Transverse colon (tissue), 4 donors: ENCODE measurements around the gene RAD51C. TPM values are rescaled to one million over a fixed set of nuclear protein-coding genes. Genes with fewer than 3 reads are reported as not detected.
"Not testable (repeated sequence)": the region's sequence is repeated elsewhere in the genome, so short reads cannot be mapped to it uniquely, and the experiment has no call there.

ENCODE experiments used
- DNase-seq: peaks from one replicate; pipeline ENCODE4 v3.0.0-alpha.2; 2019
- H3K27ac ChIP-seq, 4 donors: fragments of 200-600 bp; sonication (generic); 2 replicates each; pipeline ENCODE4 v1.5.1; 2016 to 2018; ENCODE audit warnings: inconsistent platforms in 4 of 4
- H3K27me3 ChIP-seq: fragments of 200-600 bp; sonication (generic); 2 replicates; pipeline ENCODE4 v1.5.1; 2017; ENCODE audit warnings: inconsistent platforms
- H3K36me3 ChIP-seq, 4 donors: fragments of 200-600 bp; sonication (generic); 2 replicates each; pipeline ENCODE4 v1.5.1; 2017 to 2019; ENCODE audit warnings: inconsistent platforms in 4 of 4
- H3K4me1 ChIP-seq, 4 donors: fragments of 200-600 bp; sonication (generic); 2 replicates each; pipeline ENCODE4 v1.5.1; 2017 to 2020; ENCODE audit warnings: inconsistent platforms in 4 of 4
- H3K4me3 ChIP-seq, 4 donors: fragments of 200-600 bp; sonication (generic); 1 replicate in 1 of 4; 2 replicates in 3 of 4; pipeline versions ENCODE4 v1.5.1 to v1.6.1; 2017 to 2019; ENCODE audit warnings: inconsistent platforms in 4 of 4
- H3K9me3 ChIP-seq, 2 donors: fragments of 200-600 bp; sonication (generic); 2 replicates each; pipeline ENCODE4 v1.5.1; 2017 to 2019; ENCODE audit warnings: inconsistent platforms in 2 of 2
- EP300 ChIP-seq: sonication (generic); formaldehyde crosslinking; IDR thresholded peaks from one replicate; pipeline ENCODE4 v1.6.1; 2017; ENCODE audit warnings: antibody characterized with exemption, low read depth
- POLR2A ChIP-seq: fragments of 450-650 bp; IDR thresholded peaks from one replicate; pipeline ENCODE4 v1.6.1; 2016; ENCODE audit warnings: antibody characterized with exemption, mild to moderate bottlenecking, moderate library complexity
- POLR2AphosphoS5 ChIP-seq, 3 donors: sonication (generic); formaldehyde crosslinking; IDR thresholded peaks; one replicate each; pipeline ENCODE4 v1.6.1; 2016; ENCODE audit warnings: antibody characterized with exemption in 3 of 3
- WGBS, 2 donors: methylation state at CpG; one replicate each; pipeline ENCODE4 v1.1.5; 2018; ENCODE audit warnings: low coverage in 1 of 2; 5-methylcytosine and 5-hydroxymethylcytosine counted together
- in situ Hi-C, 4 donors: fragments of 200-750 bp; cut with MboI; loops; one replicate each; pipeline versions ENCODE4 v1.15.0 to v1.15.1; 2017; ENCODE audit warnings: low sequenced_read_pairs in 3 of 4, low pct_ligation_motif_present in 1 of 4, low pct_unique_long_range_greater_than_20kb in 1 of 4
- intact Hi-C: fragments of 100-400 bp; cut with DNase I; formaldehyde crosslinking; loops from one replicate; pipeline ENCODE4 v1.15.1; 2023; ENCODE audit warnings: low total_unique reads
- total RNA-seq, 4 donors: library from RNA; depleted of rRNA; stranded (reverse); fragments of >200 nt; gene quantifications; one replicate each; pipeline ENCODE4 v1.1.0, GENCODE V29; 2016
- TF ChIP-seq, protein P1 (sequence below), 5 experiments: fragments of 200-600 bp in 3 of 5; fragments of 450-650 bp in 2 of 5; sonication (generic) in 3 of 5; IDR thresholded peaks; 1 replicate in 2 of 5; 2 replicates in 3 of 5; pipeline ENCODE4 v1.5.1; 2016 to 2017; ENCODE audit warnings: antibody characterized with exemption in 5 of 5, inconsistent platforms in 3 of 5, mild to moderate bottlenecking in 2 of 5, moderate library complexity in 1 of 5

Gene RAD51C
- total RNA-seq, 4 donors from 2014 or later: 4.9 to 37.0 (median 9.2) TPM

DNA sequence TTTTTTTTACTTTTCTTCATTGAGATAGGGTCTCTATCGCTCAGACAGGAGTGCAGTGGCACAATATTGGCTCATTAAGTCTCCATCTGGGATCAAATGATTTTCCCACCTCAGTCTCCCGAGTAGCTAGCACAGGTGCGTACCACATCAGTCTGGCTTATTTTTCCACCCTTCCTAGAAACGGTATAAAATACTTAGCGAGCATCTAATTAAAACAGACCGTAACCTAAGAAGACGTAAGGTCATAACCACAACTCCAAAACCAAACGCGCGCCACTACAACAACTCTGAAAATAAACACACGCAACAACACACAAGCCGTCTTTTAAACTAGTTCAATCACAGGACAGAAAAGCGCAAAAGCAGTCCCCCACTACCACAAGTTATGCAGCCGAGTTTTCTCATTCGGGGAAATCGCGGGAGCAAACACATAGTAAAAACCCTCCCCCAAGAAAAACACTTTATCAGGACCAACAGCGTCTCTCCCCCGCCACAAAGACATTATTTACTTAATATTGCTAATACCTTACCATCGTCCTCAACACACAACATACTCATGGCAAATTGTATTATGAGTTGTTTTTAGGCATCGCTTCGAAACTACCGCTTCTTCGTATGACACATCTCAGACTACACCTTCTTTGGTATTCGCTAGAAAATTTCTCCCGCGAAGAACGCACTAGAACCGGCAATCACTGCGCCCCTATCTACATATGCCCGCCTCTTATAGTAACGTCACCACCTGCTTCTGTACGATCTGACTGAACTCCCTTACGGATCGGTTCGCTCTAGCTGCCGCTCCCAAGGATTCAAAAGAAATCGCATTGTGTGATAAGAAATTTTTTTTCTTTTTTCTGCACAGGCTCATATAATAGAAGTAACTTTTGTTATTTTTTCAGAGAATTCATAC is 33.3 kb upstream of the RAD51C start:
- Histone ChIP-seq H3K4me1 (peaks cover 0 to 8% (median 0%) of the 10 kb centered on the region in 4 donors), H3K36me3 (no peaks in the 10 kb centered on the region), H3K27ac (peak overlapping the region; percentile 52 to 85 (median 64)), H3K27me3 (no peaks in the 10 kb centered on the region), H3K4me3 (peak overlapping the region; percentile 15 to 48 (median 28)), H3K9me3 (no peaks in the 10 kb centered on the region)
- in situ Hi-C loops (no loop called here), intact Hi-C loops (no loop called here)
- WGBS, 2 donors: 1 to 2% methylated on average over 31 to 38 of the region's 38 CpGs
- DNase-seq: peak; percentile 83
- TF ChIP-seq POLR2A (peak; percentile 97), POLR2AphosphoS5 (IDR thresholded peaks at IDR 0.05) (peak; percentile 99 to 100 (median 100))
- TF ChIP-seq, protein P1, sequence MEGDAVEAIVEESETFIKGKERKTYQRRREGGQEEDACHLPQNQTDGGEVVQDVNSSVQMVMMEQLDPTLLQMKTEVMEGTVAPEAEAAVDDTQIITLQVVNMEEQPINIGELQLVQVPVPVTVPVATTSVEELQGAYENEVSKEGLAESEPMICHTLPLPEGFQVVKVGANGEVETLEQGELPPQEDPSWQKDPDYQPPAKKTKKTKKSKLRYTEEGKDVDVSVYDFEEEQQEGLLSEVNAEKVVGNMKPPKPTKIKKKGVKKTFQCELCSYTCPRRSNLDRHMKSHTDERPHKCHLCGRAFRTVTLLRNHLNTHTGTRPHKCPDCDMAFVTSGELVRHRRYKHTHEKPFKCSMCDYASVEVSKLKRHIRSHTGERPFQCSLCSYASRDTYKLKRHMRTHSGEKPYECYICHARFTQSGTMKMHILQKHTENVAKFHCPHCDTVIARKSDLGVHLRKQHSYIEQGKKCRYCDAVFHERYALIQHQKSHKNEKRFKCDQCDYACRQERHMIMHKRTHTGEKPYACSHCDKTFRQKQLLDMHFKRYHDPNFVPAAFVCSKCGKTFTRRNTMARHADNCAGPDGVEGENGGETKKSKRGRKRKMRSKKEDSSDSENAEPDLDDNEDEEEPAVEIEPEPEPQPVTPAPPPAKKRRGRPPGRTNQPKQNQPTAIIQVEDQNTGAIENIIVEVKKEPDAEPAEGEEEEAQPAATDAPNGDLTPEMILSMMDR (IDR thresholded peaks at IDR 0.05): no peak

- DNase-seq, H3K27me3 ChIP-seq, H3K4me1 ChIP-seq, H3K36me3 ChIP-seq, in situ Hi-C loops, intact Hi-C loops, H3K9me3 ChIP-seq: not testable (repeated sequence)
- 8 to 30% methylated on average over 5 to 9 of the region's 9 CpGs for WGBS, 2 donors
- H3K27ac ChIP-seq: peak overlapping the region; percentile 52 to 85 (median 64)
- H3K4me3 ChIP-seq: peak overlapping the region; percentile 15 to 48 (median 28)
These were observed 32.7 kb upstream of the RAD51C start for GRCh38 chr17:58659714-58660084.

GRCh38 chr17:58660621-58661020 is 31.8 kb upstream of the RAD51C start:
- Histone ChIP-seq H3K9me3 (no peaks in the 10 kb centered on the region), H3K4me1 (peaks cover 0 to 8% (median 0%) of the 10 kb centered on the region in 4 donors), H3K4me3 (no peak overlapping the region), H3K36me3 (no peaks in the 10 kb centered on the region), H3K27me3 (no peaks in the 10 kb centered on the region), H3K27ac (no peak overlapping the region)
- DNase-seq: no peak
- in situ Hi-C loops (no loop called here), intact Hi-C loops (no loop called here)
- TF ChIP-seq POLR2AphosphoS5 (IDR thresholded peaks at IDR 0.05): no peak
- WGBS, 2 donors: 89 to 96% methylated on average over 4 of the region's 4 CpGs

- H3K27me3 ChIP-seq: no peaks in the 10 kb centered on the region
- intact Hi-C loops: no loop called here
- no peak overlapping the region for H3K4me3 ChIP-seq
- peaks cover 0 to 8% (median 0%) of the 10 kb centered on the region in 4 donors for H3K4me1 ChIP-seq
- no peak for DNase-seq
- TF ChIP-seq POLR2AphosphoS5 (IDR thresholded peaks at IDR 0.05) (no peak), EP300 (no peak), POLR2A (no peak)
- TF ChIP-seq, protein P1 (IDR thresholded peaks at IDR 0.05): no peak
- no peak overlapping the region for H3K27ac ChIP-seq
- H3K9me3 ChIP-seq: no peaks in the 10 kb centered on the region
- 93% methylated on average over 26 of the region's 26 CpGs; no CpG with 5 or more reads in 1 of the 2 donors for WGBS, 2 donors
- in situ Hi-C loops: no loop called here
- no peaks in the 10 kb centered on the region for H3K36me3 ChIP-seq
These were observed 30.9 kb upstream of the RAD51C start for GRCh38 chr17:58661499-58661898.

DNA sequence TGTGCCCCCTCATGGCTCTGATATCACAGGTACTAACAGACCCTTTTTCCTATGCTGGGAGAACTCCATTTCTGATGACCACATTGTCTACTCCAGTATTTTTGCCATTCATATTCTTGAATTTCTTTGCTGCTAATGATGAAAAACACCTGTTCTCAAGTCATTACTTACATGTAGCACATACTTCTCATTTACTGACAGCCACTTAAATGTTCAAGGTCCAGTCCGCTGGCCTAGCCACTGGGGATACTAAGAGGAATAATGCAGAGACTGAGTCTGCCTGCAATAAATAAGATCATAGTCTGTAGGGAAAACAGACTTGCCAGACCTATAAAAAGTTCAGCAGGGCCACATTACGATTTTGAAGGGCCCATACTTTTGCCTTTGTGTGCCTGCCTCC is 28.1 kb upstream of the RAD51C start:
- Histone ChIP-seq H3K27ac (no peak overlapping the region), H3K27me3 (no peaks in the 10 kb centered on the region), H3K9me3 (no peaks in the 10 kb centered on the region), H3K4me1 (peaks cover 0 to 4% (median 0%) of the 10 kb centered on the region in 4 donors), H3K4me3 (no peak overlapping the region), H3K36me3 (no peaks in the 10 kb centered on the region)
- in situ Hi-C loops: no loop called here
- TF ChIP-seq EP300 (no peak), POLR2AphosphoS5 (IDR thresholded peaks at IDR 0.05) (no peak), POLR2A (no peak)
- TF ChIP-seq, protein P1 (IDR thresholded peaks at IDR 0.05): no peak
- DNase-seq: no peak
- intact Hi-C loops: no loop called here
- WGBS, 2 donors: 70 to 72% methylated on average over 2 of the region's 2 CpGs
